CD8-positive, alpha-beta memory T cell (primary cell): ENCODE results near the gene YBX2. TPM values are rescaled to one million over a fixed set of nuclear protein-coding genes. Genes with fewer than 3 reads are reported as not detected.
A peak's percentile ranks its signal among the peaks of the same experiment; 100 is the strongest.

Source experiments
- CTCF ChIA-PET: fragments of 350-600 bp; sonication (Branson Sonifier 250); formaldehyde crosslinking; loops from one replicate; lab custom pipeline; 2021; ENCODE audit warnings: antibody characterized with exemption; lab: Charles Lee
- POLR2A ChIA-PET: fragments of 350-600 bp; sonication (Branson Sonifier 250); formaldehyde crosslinking; loops from one replicate; lab custom pipeline; 2021; ENCODE audit warnings: antibody characterized with exemption; lab: Charles Lee
- DNase-seq, 5 donors: peaks; one replicate each; pipeline versions ENCODE4 v3.0.0 to v3.0.0-alpha.2; 2020 to 2022; ENCODE audit warnings: mixed read lengths in 1 of 5
- H3K27ac ChIP-seq: one replicate; pipeline ENCODE4 v1.7.0; 2013; ENCODE audit warnings: low read depth, mild to moderate bottlenecking, low read length, moderate library complexity
- H3K27me3 ChIP-seq: 2 replicates; pipeline ENCODE4 v1.7.0; 2013; ENCODE audit warnings: low read length, mild to moderate bottlenecking; ENCODE audit not compliant: insufficient read depth, poor library complexity, severe bottlenecking
- H3K36me3 ChIP-seq: 2 replicates; pipeline ENCODE4 v1.7.0; 2013; ENCODE audit warnings: mild to moderate bottlenecking, low read length, moderate library complexity; ENCODE audit not compliant: insufficient read depth
- H3K4me1 ChIP-seq: 2 replicates; pipeline ENCODE4 v1.7.0; 2013; ENCODE audit warnings: mild to moderate bottlenecking, low read length, moderate library complexity; ENCODE audit not compliant: insufficient read depth
- H3K4me3 ChIP-seq: 2 replicates; pipeline ENCODE4 v1.7.0; 2013; ENCODE audit warnings: mild to moderate bottlenecking, low read length
- H3K9me3 ChIP-seq: 2 replicates; pipeline ENCODE4 v1.7.0; 2013; ENCODE audit warnings: mild to moderate bottlenecking, low read length
- H3K27ac Mint-ChIP-seq, 8 donors: one replicate each; pipeline ENCODE4 v1.8.0; 2020 to 2021; ENCODE audit warnings: mixed read lengths in 8 of 8, mild to moderate bottlenecking in 6 of 8, inconsistent platforms in 3 of 8, moderate library complexity in 3 of 8
- H3K27me3 Mint-ChIP-seq, 2 donors: one replicate each; pipeline ENCODE4 v1.8.0; 2020 to 2021; ENCODE audit warnings: mixed read lengths in 2 of 2, mild to moderate bottlenecking in 1 of 2, moderate library complexity in 1 of 2
- H3K36me3 Mint-ChIP-seq, 3 donors: one replicate each; pipeline ENCODE4 v1.8.0; 2020 to 2021; ENCODE audit warnings: mixed read lengths in 3 of 3, inconsistent platforms in 1 of 3, mild to moderate bottlenecking in 1 of 3
- H3K4me1 Mint-ChIP-seq, 3 donors: one replicate each; pipeline ENCODE4 v1.8.0; 2020 to 2021; ENCODE audit warnings: mixed read lengths in 3 of 3, inconsistent platforms in 1 of 3, mild to moderate bottlenecking in 1 of 3
- H3K4me3 Mint-ChIP-seq, 7 donors: one replicate each; pipeline ENCODE4 v1.8.0; 2020 to 2021; ENCODE audit warnings: mixed read lengths in 7 of 7, mild to moderate bottlenecking in 6 of 7, moderate library complexity in 4 of 7, inconsistent platforms in 2 of 7
- H3K9me3 Mint-ChIP-seq, 5 donors: one replicate each; pipeline ENCODE4 v1.8.0; 2020 to 2022; ENCODE audit warnings: mixed read lengths in 5 of 5, mild to moderate bottlenecking in 3 of 5, moderate library complexity in 2 of 5, inconsistent platforms in 1 of 5
- polyA plus RNA-seq: library from polyadenylated mRNA; unstranded; fragments of 300-500 nt; fragmentation: Illumina TruSeq; gene quantifications from one replicate; pipeline ENCODE4 v1.2.3, GENCODE V29; 2021
- total RNA-seq, 2 experiments: library from RNA; stranded (reverse); gene quantifications; one replicate each; pipeline ENCODE4 v1.2.3, GENCODE V29; 2021

The YBX2 gene
- total and polyA plus RNA-seq, 3 experiments from 2014 or later = 0.07 to 0.26 TPM; not detected in 1

DNA sequence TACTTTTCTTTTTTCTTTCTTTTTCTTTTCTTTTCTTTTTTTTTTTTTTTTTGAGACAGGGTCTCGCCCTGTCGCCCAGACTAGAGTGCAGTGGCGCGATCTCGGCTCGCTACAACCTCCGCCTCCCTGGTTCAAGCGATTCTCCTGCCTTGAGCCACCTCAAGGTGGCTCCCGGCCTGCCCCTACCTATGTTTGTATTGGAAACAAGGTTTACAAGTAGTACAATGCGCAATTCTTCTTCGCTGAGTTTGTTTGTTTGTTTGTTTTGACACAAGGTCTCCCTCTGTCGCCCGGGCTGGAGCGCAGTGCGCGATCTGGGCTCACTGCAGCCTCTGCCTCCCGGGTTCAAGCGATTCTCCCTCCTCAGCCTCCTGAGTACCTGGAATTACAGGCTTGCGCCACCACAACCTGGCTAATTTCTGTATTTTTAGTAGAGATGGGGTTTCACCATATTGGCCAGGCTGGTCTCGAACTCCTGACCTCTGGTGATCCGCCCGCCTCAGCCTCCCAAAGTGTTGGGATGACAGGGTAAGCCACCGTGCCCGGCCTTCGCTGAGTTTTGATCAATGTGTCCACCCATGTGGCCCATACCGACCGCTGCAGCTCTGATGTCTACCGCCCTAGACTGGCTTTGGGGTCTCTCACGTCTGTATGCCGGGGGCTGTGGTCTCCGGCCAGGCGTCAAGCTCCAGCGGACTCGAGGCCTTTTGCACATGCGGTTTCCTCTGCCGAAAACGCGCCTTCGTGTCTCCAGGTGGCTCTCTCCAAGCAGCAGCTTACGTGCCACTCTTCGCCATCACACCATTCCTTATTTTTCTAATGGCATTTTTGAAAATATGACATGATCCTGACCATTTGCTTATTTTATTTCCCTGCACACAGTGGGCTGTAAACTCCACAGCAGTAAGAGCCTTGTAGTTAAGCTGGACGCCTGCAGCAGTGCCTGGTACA lies 1.1 kb upstream of the YBX2 start:
- peaks cover 7% of the 10 kb centered on the region for H3K27me3 ChIP-seq
- peaks cover 24% of the 10 kb centered on the region for H3K4me1 ChIP-seq
- Mint-ChIP-seq H3K4me1 (peaks cover 14 to 27% (median 22%) of the 10 kb centered on the region in 3 donors), H3K9me3 (peaks cover 0 to 2% (median 0%) of the 10 kb centered on the region in 5 donors), H3K27ac (peak overlapping the region in 6 of 8 donors; percentile 23 to 80 (median 48)), H3K4me3 (peak overlapping the region; percentile 74 to 87 (median 79)), H3K36me3 (no peaks in the 10 kb centered on the region), H3K27me3 (peaks cover 21 to 23% of the 10 kb centered on the region in 2 donors)
- no peaks in the 10 kb centered on the region for H3K36me3 ChIP-seq
- DNase-seq = no peak
- H3K9me3 ChIP-seq = no peaks in the 10 kb centered on the region
- H3K4me3 ChIP-seq = peak overlapping the region; percentile 32
- no peak overlapping the region for H3K27ac ChIP-seq
- CTCF ChIA-PET = interaction anchor here (1.0 to 4.8 kb wide), 27 partner anchors 10 to 265 kb away, joined by 3 to 87 read pairs (median 6); partner anchors contain the start of genes ACADVL, ACAP1, DLG4 and GABARAP
- POLR2A ChIA-PET = interaction anchor here (0.6 to 2.1 kb wide), 5 partner anchors 10 to 159 kb away, joined by 3 to 9 read pairs (median 6); partner anchors contain the start of genes ACAP1 and SLC2A4

- no peaks in the 10 kb centered on the region for H3K36me3 Mint-ChIP-seq
- no peaks in the 10 kb centered on the region for H3K36me3 ChIP-seq
- peaks cover 0 to 2% (median 0%) of the 10 kb centered on the region in 5 donors for H3K9me3 Mint-ChIP-seq
- H3K27ac Mint-ChIP-seq = peak overlapping the region in 1 of 8 donors; percentile 35
- H3K27ac ChIP-seq = no peak overlapping the region
- peaks cover 14 to 27% (median 22%) of the 10 kb centered on the region in 3 donors for H3K4me1 Mint-ChIP-seq
- H3K27me3 ChIP-seq = peaks cover 7% of the 10 kb centered on the region
- POLR2A ChIA-PET = interaction anchor here (0.9 kb wide), 1 partner anchor 11 kb away, joined by 4 read pairs; no protein-coding TSS in a partner anchor
- CTCF ChIA-PET = interaction anchor here (2.5 kb wide), 1 partner anchor 12 kb away, joined by 10 read pairs; the partner anchor contains the start of gene SLC2A4
- peaks cover 25 to 26% of the 10 kb centered on the region in 2 donors for H3K27me3 Mint-ChIP-seq
- peak overlapping the region; percentile 15 for H3K4me3 ChIP-seq
- H3K4me1 ChIP-seq = peaks cover 24% of the 10 kb centered on the region
- DNase-seq = peak in 2 of 5 donors; percentile 13 to 36
- H3K9me3 ChIP-seq = no peaks in the 10 kb centered on the region
- H3K4me3 Mint-ChIP-seq = peak overlapping the region in 6 of 7 donors; percentile 35 to 72 (median 50)
These were observed 424 bp downstream of the YBX2 start for GRCh38 chr17:7293816-7294613.

GRCh38 chr17:7293159-7293558 lies 1.3 kb downstream of the YBX2 start:
- no peaks in the 10 kb centered on the region for H3K36me3 ChIP-seq
- peaks cover 7% of the 10 kb centered on the region for H3K27me3 ChIP-seq
- no peaks in the 10 kb centered on the region for H3K36me3 Mint-ChIP-seq
- H3K4me3 Mint-ChIP-seq = peak overlapping the region in 6 of 7 donors; percentile 19 to 68 (median 58)
- peaks cover 14 to 27% (median 22%) of the 10 kb centered on the region in 3 donors for H3K4me1 Mint-ChIP-seq
- H3K27ac Mint-ChIP-seq = peak overlapping the region in 2 of 8 donors; percentile 9 to 35
- H3K4me1 ChIP-seq = peaks cover 24% of the 10 kb centered on the region
- no peaks in the 10 kb centered on the region for H3K9me3 ChIP-seq
- CTCF ChIA-PET = interaction anchor here (2.5 kb wide), 1 partner anchor 11 kb away, joined by 10 read pairs; the partner anchor contains the start of gene SLC2A4
- POLR2A ChIA-PET = interaction anchor here (0.9 kb wide), 1 partner anchor 10 kb away, joined by 4 read pairs; no protein-coding TSS in a partner anchor
- H3K4me3 ChIP-seq = no peak overlapping the region
- no peak for DNase-seq
- peaks cover 0 to 2% (median 0%) of the 10 kb centered on the region in 5 donors for H3K9me3 Mint-ChIP-seq
- peaks cover 26 to 29% of the 10 kb centered on the region in 2 donors for H3K27me3 Mint-ChIP-seq
- H3K27ac ChIP-seq = no peak overlapping the region

- POLR2A ChIA-PET = no interaction called here
- H3K27me3 ChIP-seq = peaks cover 7% of the 10 kb centered on the region
- no peak overlapping the region for H3K27ac ChIP-seq
- CTCF ChIA-PET = interaction anchor here (2.5 kb wide), 1 partner anchor 11 kb away, joined by 10 read pairs; the partner anchor contains the start of gene SLC2A4
- peaks cover 14 to 27% (median 22%) of the 10 kb centered on the region in 3 donors for H3K4me1 Mint-ChIP-seq
- no peak for DNase-seq
- H3K4me3 Mint-ChIP-seq = peak overlapping the region in 4 of 7 donors; percentile 1 to 60 (median 40)
- H3K36me3 Mint-ChIP-seq = no peaks in the 10 kb centered on the region
- peaks cover 30 to 32% of the 10 kb centered on the region in 2 donors for H3K27me3 Mint-ChIP-seq
- no peak overlapping the region for H3K4me3 ChIP-seq
- peaks cover 24% of the 10 kb centered on the region for H3K4me1 ChIP-seq
- peak overlapping the region in 1 of 8 donors; percentile 9 for H3K27ac Mint-ChIP-seq
- H3K9me3 ChIP-seq = no peaks in the 10 kb centered on the region
- H3K9me3 Mint-ChIP-seq = peaks cover 0 to 2% (median 0%) of the 10 kb centered on the region in 5 donors
- no peaks in the 10 kb centered on the region for H3K36me3 ChIP-seq
These were observed 1.7 kb downstream of the YBX2 start for GRCh38 chr17:7292729-7293128.

GRCh38 chr17:7292194-7292593 lies 2.2 kb downstream of the YBX2 start:
- POLR2A ChIA-PET = no interaction called here
- peaks cover 14 to 27% (median 22%) of the 10 kb centered on the region in 3 donors for H3K4me1 Mint-ChIP-seq
- H3K9me3 Mint-ChIP-seq = peaks cover 0 to 2% (median 0%) of the 10 kb centered on the region in 5 donors

DNA sequence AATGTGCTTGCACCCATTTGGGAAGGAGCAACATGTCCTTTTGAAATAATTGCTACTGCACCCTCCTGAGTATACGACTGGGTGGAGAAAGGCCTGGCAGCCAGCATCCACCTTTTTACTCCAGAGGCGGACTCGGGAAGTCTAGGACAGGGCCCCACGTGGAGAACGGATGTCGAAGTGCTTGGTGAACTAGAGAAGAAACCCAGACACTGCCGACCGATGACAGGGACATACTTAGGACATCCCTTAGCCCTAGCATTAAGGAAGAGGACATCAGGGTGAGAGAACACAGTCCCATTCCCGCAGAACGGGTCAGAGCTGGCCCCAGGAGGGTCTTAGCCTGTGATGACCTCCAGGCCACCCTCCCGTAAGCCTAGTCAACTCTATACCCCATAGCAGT lies 3.8 kb downstream of the YBX2 start:
- Histone ChIP-seq H3K4me1 (peaks cover 14% of the 10 kb centered on the region), H3K4me3 (no peak overlapping the region), H3K36me3 (no peaks in the 10 kb centered on the region), H3K27ac (no peak overlapping the region), H3K27me3 (peaks cover 6% of the 10 kb centered on the region), H3K9me3 (no peaks in the 10 kb centered on the region)
- Mint-ChIP-seq H3K4me1 (peaks cover 9 to 16% (median 15%) of the 10 kb centered on the region in 3 donors), H3K9me3 (peaks cover 0 to 2% (median 0%) of the 10 kb centered on the region in 5 donors), H3K36me3 (no peaks in the 10 kb centered on the region), H3K4me3 (peak overlapping the region in 1 of 7 donors; percentile 27), H3K27me3 (peaks cover 36 to 37% of the 10 kb centered on the region in 2 donors), H3K27ac (no peak overlapping the region)
- DNase-seq = no peak
- CTCF ChIA-PET = interaction anchor here (1.0 to 1.5 kb wide), 2 partner anchors 65 to 146 kb away, joined by 3 to 5 read pairs; no protein-coding TSS in a partner anchor
- POLR2A ChIA-PET = no interaction called here

More at GRCh38 chr17:7292194-7292593, 2.2 kb downstream of the YBX2 start:
- no peaks in the 10 kb centered on the region for H3K9me3 ChIP-seq
- Mint-ChIP-seq H3K27me3 (peaks cover 32 to 34% of the 10 kb centered on the region in 2 donors), H3K27ac (no peak overlapping the region), H3K4me3 (no peak overlapping the region), H3K36me3 (no peaks in the 10 kb centered on the region)
- H3K4me1 ChIP-seq = peaks cover 24% of the 10 kb centered on the region
- no peaks in the 10 kb centered on the region for H3K36me3 ChIP-seq
- H3K27ac ChIP-seq = no peak overlapping the region
- H3K27me3 ChIP-seq = peaks cover 7% of the 10 kb centered on the region
- DNase-seq = no peak
- no peak overlapping the region for H3K4me3 ChIP-seq
- CTCF ChIA-PET = interaction anchor here (1.5 to 2.5 kb wide), 2 partner anchors 10 to 144 kb away, joined by 5 to 10 read pairs; partner anchors contain the start of gene SLC2A4

DNA sequence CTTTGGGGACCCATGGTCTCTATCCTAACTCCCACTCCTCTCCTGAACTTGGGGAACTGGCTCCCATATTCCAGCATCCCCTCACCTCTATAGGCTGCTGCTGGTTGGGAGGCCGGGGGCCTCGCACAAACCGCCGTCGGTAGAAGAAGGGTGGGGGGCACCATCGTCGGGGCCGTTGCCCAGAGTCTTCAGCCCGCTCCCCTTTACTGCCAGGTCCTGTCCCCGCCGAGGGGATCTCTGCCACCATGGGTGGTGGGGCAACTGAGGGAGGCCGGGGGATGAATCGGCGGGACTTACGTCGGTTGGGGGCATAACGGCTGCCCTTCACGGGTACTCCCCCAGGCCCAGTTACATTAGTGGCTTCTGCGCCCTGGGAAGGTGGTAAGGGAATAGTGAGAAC lies 4.3 kb downstream of the YBX2 start:
- Histone ChIP-seq H3K27me3 (peaks cover 1% of the 10 kb centered on the region), H3K4me3 (no peak overlapping the region), H3K4me1 (peaks cover 10% of the 10 kb centered on the region), H3K9me3 (no peaks in the 10 kb centered on the region), H3K36me3 (no peaks in the 10 kb centered on the region), H3K27ac (no peak overlapping the region)
- H3K9me3 Mint-ChIP-seq = peaks cover 0 to 1% (median 0%) of the 10 kb centered on the region in 5 donors
- H3K4me1 Mint-ChIP-seq = peaks cover 7 to 11% (median 10%) of the 10 kb centered on the region in 3 donors
- H3K4me3 Mint-ChIP-seq = no peak overlapping the region
- ChIA-PET CTCF (no interaction called here), POLR2A (no interaction called here)
- peak overlapping the region in 1 of 8 donors; percentile 79 for H3K27ac Mint-ChIP-seq
- no peak for DNase-seq
- peaks cover 34 to 40% of the 10 kb centered on the region in 2 donors for H3K27me3 Mint-ChIP-seq
- H3K36me3 Mint-ChIP-seq = no peaks in the 10 kb centered on the region
